ENCODE data around the gene SORCS3.

GRCh38 chr10:105062951-105063350, 421.9 kb downstream of the SORCS3 start:
- TF ChIP-seq CTCF (conservative IDR thresholded peaks at IDR 0.05; ENCODE audit: low read depth, low read length) (no peak), EZH2 (IDR thresholded peaks at IDR 0.05; ENCODE audit: low read length, unreplicated experiment) (no peak), EZH2phosphoT487 (IDR thresholded peaks at IDR 0.05; ENCODE audit: borderline replicate concordance, low read length) (no peak)

All from PC-3 (cell line).